GM21717 (cell line): ENCODE results near the gene TOR2A.
A peak's percentile ranks its signal among the peaks of the same experiment; 100 is the strongest.

Experiments used
- ATAC-seq: cut with Tn5 transposase; IDR thresholded peaks from one replicate; pipeline ENCODE4 v1.9.1; 2021; ENCODE audit warnings: mild to moderate bottlenecking, moderate library complexity; ENCODE audit not compliant: unreplicated experiment

Gene TOR2A

DNA sequence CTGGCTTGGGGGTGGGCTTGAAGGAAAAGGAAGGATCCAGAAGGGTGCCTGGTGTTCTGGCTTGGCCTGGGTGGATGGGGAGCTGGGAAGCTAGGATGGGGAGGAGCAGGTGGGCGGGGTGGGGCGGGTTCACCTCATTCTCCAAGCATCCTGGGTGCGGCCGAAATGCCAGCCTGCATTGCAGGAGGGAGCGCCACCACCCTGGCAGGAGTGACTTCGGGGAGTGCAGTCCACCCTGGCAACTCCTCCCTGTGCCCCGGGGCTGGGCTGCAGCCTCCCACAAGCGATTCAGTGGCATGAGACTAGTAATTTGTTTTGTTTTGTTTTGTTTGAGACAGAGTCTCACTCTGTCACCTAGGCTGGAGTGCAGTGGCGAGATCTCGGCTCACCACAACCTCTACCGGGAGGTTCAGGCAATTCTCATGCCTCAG lies 13.7 kb downstream of the TOR2A start:
- ATAC-seq: no peak

DNA sequence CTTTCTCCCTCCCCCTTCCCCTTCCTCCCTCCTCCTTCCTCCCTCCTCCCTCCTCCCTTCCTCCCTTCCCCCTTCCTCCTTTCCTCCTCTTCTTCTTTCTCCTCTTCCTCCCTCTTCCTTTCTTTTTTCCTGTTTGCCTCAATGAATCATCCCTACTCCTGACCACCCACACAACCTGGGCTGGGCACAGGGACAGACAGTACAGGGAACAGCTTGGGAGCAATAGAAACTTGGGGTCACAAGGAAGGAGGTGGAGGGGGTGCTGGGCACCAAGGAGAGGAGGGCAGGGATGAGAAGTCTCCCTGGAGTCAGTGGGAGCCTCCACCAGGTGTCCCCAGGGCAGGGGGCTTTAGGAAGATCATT lies 14.2 kb downstream of the TOR2A start:
- no peak for ATAC-seq

DNA sequence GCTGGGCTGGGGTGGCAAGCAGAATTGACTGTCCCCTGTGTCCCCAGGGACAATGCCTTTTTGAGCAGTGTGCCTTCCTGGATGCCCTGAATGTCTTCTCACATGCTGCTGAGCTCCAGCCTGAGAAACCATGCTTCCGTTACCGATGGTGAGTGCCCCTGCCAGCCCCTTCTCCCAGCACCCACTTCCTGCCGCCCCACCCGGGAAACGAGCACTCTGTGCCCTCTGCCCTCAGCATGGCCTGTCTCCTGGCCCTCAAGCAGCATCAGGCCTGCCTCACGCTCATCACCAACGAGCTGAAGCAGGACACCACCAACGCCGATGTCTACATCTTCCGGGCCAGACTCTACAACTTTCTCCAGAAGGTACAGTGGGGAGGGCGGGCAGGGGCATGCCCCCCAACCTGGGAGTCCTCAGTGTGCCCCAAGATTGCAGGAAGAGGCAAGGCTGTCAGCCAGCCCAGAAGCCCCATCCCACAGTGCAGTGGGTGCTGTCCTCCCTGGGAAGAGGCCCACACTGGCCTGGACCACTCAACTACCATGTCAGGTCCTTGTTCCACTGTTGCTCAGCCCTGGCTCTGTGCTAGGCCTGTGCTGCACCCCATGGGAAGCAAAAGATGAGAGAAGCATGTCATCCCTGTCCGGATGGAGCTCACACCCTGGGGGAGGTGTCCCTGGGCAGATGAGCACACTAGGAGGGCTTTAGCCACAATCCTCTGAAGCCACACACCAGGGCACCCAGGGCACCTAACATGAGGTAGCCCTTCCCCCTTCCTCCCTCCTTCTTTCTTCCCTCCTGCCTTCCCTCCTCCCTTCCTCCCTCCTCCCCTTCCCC lies 14.8 kb downstream of the TOR2A start:
- ATAC-seq: no peak

DNA sequence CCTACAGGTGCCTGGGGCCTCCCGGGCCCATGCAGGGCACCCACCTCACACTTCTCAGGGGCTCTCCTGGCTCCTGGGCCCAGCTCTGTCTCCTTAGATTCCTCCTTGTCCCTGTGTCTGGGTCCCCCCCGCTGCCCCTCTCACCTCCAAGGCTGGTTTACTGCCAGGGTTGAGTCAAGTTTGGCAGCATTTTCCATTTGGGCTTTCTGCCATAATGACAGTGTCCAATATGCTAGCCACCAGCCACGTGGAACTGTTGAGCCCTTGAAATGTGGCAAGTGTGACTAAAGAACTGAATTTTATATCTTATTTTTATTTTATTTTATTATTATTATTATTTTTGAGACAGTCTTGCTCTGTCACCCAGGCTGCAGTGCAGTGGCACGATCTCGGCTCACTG lies 17.3 kb downstream of the TOR2A start:
- no peak for ATAC-seq

DNA sequence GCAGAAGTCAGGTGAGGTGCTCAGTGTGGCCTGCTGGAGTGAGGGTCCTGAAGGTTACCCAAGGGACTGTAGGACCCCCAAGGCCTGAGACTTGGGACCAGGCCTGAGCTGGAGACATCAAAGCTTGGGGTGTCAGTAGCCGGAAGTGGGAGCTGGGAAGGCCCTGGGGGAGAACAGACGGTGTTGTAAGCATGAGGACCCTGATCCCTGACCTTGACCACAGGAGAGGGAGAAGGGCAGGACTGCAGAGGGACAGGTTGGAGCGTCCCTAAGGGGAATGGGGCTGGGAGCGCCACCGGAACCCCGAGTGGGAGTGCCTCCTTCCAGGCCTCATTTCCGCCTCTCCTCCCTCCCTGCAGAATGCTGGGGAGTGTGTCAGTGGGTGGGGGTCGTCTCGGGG lies 18.7 kb downstream of the TOR2A start:
- no peak for ATAC-seq

DNA sequence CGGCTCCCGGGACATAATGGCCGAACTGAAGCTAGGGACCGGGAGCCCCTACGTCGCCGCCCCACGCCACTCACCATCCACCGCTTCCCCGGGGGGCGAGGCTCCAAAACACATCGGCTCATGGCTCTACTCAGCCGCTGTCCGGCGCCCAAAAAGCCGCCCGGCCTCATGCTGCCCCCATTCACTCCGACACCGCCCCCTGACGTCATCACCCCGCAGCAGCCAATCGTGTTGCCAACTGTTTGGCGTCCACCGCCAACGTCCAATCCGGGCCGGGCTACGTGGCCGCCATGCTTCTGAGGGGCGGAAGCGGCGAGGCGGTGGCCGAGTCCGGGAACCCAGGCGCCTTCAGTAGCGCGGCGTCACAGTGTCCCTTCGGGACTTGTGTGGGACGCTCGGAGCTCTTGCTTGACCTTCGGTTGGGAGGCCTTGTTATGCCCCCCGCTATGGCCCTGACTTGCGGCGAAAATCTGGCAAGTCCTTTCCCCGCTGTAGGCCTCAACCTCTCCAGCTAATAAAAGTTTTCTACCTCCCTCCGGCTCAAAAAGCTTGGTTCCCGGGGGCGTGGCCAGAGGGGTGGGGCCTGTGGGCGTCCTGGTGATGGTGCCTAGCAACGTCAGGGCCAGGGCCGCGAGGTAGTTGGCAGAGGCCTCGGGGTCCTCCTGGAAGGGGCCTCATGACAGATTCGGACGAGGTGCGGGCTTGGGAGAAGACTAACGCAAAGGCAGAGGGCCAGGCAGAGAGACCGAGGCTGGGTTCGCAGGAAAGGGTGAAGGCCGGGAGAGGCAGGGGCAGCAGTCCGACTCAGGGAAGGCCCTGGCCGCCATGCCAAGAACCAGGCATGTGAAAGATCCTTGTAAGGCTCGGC lies 19.4 kb downstream of the TOR2A start, which contains the start of the genes PTRH1 and TTC16:
PTRH1 (minus strand) TSS at position 194 of the 868 bp plus-strand sequence; CDS start at position 170, 24 bp downstream.
TTC16 (plus strand) TSS at position 610 of the 868 bp plus-strand sequence; CDS start at position 677, 67 bp downstream.
- peak; percentile 89 for ATAC-seq

DNA sequence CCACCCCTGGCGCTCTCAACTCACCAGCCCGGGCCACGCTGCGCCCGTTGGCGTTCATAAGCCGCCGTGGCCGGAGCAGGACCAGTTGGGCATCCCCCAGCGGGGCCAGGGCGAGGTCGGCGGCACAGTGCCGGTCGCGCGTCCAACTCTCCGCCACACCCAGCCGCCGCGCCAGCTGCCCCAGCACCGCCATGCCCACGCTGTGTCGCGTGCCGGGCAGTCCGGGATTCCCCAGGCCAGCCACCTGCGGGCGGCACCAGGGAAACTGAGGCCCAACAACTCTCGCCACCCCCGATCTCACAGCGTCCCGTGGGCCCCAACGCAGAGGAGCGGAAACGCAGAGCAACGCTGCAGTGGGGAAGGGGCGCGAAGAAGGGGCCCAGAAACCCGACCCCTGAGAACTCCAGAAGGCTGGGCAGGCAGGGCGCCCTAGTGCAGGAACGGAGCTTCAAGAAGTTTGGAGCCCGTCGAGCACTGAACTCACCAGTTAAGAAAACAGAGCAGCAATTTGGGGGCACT lies 20.1 kb downstream of the TOR2A start:
- ATAC-seq: peak; percentile 12

DNA sequence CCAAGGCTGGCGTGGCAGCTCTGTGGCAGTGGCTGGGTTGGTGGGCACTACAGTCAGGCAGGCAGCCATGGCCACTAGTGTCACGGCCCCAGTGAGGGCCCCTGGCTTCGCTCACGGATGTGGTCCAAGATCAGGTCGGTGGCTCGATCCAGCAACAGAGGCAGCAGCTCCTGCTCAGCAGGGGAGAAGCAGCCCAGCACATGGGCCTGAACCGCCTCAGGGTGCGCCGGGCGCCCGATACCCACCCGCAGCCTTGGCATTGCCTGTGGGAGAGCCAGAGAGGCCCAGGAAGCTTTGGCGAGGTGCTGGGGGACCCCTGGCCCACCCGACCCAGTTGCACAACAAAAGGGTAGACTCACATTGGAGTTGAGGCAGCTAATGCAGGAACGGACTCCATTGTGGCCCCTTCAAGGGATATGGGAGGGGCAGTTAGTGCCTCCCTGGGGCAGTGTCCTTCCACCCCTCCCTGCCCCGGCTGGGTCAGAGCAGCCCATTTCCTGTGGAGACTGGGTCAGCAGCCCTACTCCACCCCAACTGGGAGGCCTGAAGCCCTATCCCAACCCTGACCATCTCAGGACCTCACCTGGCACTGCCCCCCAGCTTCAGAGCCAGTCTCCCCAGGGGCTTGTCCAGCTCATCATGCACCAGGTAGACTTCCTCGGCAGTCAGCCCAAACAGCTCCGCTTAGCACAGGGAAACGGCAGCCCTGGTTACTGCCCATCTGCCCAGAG lies 20.9 kb downstream of the TOR2A start:
- ATAC-seq: no peak

DNA sequence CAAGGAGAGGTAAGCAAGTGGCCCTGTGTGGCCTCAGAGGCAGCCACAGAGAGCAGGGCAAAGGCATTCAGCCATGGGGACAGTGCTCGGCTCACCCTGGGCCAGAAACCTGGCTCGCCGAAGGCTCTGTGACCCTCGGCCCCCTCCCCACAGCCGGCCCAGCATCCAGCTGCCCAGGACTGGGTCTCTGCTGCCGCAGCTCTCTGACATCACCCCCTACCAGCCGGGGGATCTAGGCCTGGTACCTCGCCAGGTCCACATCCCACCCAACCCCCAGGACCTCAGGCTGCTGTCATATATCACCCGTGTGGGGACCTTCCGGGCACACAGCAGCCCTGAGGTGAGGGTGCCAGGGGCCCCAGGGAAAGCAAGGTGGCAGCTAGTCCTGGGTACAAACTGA lies 22.2 kb downstream of the TOR2A start:
- ATAC-seq: no peak

DNA sequence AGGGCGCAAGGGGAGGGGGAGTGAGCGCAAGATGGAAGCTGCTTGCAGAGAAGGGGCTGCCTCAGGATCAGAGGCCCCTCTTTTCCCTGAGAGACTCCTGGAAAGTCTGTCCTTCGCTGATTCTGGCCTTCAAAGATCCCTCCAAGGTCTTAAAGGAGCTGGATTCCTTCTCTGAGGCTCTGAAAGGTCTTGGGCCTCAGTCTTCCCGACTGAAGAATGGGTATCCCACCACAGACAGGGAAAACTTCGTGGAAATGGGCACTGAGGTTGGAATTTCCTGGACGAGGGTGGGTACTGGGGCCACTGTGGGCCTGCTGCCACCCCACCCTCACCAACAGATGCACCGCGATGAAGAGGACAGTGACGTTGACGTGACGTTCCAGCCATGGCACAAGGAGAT lies 22.7 kb downstream of the TOR2A start:
- no peak for ATAC-seq

DNA sequence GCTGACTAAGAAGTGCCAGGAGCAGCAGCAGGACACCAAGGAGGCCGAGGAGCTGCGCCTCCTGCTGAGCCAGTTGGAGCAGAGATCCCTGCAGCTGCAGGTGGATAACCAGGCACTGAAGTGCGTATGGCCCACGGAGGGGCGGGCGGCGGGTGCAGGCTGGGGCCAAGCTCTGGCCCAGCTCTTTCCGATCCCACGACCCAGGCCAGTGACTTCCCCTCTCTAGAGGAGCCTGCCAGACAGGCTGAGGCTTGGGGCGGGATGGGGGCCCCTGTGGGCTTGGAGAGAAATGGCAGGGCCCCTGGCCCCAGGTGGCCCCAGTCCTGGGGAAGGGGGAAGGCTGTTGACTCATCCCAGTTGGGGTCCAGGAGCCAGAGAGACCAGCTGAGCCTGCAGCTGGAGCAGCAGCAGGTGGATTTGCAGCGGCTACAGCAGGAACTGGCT lies 23.2 kb downstream of the TOR2A start:
- no peak for ATAC-seq

DNA sequence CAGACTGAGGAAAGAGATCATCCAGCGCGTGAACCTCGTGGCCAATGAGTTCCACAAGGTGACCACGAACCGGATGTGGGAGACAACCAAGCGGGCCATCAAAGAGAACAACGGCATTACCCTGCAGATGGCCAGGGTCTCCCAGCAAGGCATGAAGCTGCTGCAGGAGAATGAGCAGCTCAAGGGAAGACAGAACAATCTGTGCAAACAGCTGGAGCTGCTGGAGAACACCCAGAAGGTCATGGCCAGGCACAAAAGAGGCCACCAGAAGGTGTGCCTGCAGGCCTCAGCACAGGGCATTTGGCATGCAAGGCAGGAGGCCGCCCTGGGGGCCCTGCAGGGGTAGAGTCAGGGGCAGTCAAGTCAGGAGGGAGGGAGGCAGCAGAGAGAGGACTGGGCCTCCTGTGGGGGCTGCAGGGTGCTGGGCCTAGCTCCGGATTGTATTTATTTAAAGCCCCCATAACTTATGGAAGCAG lies 23.8 kb downstream of the TOR2A start:
- ATAC-seq: no peak

DNA sequence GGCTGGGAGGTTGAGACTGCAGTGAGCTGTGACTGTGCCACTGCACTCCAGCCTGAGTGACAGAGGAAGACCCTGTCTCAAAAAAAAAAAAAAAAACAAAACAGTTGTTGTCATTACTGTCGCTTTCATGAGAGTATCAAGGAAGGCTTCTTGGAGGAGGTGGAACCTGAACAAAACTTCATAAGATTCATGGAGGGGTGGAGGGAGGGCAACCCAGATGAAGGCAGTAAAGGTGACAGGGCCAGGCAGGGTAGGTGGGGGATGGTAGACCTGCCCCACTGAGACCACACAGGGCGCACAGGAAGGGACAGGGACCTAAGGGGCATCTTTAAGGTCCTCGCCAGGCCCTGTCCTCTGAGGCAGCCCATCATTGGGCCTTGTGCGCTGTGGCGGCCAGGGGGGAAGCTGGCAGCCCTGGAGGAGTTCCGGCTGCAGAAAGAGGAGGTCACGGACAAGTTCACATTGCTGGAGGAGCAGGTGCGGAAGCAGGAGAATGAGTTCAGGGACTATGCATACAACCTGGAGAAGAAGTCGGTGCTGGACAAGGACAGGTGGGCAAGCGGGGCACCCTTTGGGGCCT lies 24.8 kb downstream of the TOR2A start:
- ATAC-seq: no peak

DNA sequence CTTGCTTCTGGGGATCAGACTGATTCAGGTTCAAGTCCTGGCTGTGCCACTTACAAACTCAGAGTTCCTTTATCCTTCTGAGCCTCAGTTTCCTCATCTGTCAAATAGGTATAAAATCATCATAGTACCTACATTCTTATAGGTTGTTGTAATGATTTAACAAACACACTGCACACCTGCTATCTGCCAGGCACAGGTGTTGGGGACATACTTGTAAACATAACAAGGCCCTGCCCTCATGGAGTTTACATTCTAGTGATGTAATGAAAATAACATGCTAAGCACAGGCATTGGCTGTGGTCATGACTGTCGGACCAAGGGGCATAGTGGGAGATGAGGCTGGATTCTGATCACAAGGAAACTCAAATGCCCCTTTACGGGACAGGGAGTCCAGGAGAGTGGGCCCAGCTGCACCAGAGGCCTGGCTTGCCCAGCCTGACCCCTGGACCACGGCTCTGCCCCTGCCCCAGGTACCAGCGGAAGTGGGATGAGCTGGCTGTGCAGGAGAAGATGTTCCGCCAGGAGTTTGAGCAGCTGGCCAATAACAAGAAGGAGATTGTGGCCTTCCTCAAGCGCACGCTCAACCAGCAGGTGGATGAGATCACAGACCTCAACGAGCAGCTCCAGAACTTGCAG lies 26.0 kb downstream of the TOR2A start:
- ATAC-seq: no peak

DNA sequence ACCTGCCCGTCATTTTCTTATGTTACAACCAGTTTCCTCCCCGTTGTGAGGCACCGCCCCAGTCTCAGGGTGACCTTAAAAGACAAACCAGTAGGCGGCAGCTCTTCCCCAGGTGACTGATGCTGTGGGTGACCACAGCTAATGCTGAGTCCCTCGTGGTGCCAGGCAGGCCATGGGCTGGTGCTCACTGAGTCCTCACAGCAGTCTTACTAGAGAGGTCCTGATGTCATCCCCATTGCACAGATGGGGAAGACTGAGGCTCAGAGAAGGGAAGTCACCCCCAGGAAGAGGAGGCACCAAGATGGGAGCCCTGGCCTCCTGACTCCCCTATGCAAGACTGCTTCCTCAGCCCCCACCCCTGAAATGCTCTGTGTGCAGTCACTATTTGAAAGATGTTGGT lies 27.3 kb downstream of the TOR2A start:
- ATAC-seq: no peak

DNA sequence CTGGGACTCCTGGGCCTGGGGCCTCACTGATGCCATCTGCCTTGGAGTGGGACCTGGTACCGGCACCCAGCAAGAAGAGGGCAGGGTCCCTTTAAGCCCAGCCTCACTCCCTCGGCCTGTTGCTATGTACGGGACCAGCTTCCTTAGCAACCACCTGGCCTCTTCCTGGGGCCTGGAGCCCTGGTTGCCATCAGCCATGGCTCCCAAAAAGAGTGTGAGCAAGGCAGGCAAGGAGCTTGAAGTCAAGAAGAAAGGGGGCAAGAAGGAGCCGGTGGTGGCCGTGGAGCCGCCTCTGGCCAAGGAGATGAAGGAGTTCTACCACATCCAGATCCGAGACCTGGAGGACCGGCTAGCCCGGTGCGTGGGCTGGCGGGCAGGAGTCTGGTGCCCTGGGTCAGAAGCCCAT lies 28.3 kb downstream of the TOR2A start, which contains the start of gene CFAP157:
CFAP157 (plus strand) TSS at position 153 of the 406 bp plus-strand sequence; CDS start at position 197, 44 bp downstream.
- no peak for ATAC-seq

DNA sequence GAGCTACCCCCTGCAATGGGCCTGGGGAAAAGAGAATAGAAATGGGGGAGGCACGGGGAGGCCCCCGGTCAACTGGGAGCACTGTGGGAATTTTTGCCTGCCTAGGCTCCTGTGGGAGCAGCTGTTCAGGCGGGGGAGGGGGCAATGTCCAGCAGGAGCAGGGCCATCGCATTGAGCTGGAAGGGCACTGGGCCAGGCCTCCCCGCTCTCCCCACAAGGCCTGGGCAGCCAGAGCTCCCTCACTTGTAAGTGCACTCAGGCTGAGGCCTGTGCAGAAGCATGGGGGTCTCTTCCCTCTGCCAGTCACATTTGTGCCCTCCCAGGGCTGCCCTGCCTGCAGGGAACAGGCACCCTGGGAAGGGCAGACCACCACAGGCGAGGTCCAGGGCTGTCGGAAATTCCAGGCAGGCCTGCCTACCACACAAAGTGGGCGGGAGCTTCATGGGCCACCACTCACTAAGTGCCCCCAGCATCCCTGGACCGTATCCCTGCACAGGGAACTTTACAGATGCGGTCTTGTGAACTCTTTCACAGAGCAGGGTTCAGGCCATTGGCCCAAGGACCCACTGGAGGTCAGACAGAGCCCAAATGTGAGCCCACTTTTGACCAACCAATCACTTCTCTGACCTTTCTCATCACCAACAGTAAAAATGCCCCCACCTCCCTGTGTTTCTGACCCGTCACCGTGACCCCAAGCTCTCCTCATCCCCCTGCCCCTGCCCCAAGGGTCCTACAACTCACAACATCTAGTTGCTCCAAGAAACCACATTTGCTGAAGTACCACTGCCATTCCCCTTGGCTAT lies 29.3 kb downstream of the TOR2A start:
- ATAC-seq: no peak

DNA sequence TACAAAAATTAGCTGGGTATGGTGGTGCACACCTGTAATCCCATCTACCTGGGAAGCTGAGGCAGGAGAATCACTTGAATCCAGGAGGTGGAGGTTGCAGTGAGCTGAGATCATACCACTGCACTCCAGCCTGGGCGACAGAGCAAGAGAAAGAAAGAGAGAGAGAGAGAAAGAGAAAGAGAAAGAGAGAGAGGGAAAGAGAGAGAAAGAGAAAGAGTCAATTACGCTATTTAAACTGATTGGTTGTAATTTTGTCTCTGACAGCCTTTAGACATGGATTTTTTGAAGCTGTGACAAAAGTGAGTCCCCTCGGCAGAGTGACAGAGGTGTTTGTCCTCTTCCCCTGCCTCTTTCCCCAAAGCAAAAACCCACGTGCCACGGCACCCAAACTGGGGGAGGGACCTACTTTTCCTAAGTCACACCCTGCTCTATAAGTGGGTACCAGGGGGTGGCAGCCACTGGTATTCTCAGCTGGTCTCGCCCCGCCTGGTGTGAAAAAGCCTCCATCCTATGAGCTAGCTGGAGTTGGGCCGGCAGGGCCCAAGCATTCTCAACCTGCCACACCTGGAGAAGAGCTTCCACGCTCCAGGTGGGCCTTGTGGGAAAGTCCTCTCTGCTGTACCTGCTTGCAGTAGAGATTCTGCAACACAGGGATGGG lies 31.7 kb downstream of the TOR2A start:
- ATAC-seq: no peak
